CD1c-positive myeloid dendritic cell (primary cell): Measurements from ENCODE around the gene ME1.
A peak's percentile ranks its signal among the peaks of the same experiment; 100 is the strongest.
"Not testable (repeated sequence)": the region's sequence is repeated elsewhere in the genome, so short reads cannot be mapped to it uniquely, and the experiment has no call there.

Experiments
- DNase-seq: peaks from one replicate; pipeline ENCODE4 v3.0.0-alpha.2; 2016; ENCODE audit errors: extremely low spot score

Gene ME1

DNA sequence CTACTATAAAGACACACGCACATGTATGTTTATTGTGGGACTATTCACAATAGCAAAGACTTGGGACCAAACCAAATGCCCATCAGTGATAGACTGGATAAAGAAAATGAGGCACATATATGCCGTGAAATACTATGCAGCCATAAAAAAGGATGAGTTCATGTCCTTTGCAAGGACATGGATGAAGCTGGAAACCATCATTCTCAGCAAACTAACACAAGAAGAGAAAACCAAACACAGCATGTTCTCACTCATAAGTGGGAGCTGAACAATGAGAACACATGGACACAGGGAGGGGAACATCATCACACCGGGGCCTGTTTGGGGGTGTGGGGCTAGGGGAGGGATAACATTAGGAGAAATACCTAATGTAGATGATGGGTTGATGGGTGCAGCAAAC lies 174.1 kb downstream of the ME1 start:
- not testable (repeated sequence) for DNase-seq

DNA sequence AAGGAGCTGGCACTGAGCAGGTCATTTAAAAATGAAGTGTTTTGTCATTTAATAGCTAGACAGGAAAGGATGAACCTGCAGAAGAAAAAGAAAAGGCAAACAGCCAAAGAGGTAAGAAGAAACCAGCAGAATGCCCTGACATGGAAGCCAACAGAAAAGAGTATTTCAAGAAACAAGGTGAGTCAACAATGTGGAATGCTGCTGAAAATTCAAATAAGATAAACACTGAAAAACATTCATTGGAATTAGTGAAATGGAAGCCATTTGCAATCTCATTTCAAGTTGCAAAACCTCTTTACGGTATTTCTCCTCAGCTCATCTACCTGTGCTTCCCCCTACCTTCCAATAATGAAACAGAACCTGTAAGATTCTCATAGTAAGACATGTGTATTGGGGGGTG lies 178.1 kb downstream of the ME1 start:
- DNase-seq, result no peak

DNA sequence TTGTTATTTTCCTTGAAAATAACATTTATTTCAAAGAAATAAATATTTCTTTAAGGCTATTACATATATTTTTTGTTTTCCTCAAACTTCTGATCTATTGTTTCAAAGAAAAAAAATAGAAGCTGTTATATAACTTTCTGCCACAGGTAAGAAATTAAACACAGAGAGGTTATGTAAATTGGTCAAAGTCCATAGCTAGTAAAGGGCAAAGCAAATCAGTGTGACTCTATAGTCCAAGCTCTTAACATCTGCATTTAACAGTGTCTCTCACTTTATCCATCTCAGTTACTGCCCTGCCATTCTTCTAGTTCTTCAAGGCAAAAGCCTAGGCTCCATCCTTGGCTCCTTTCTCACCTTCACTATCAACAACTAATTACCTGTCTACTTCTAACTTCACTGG lies 180.6 kb downstream of the ME1 start:
- no peak for DNase-seq

DNA sequence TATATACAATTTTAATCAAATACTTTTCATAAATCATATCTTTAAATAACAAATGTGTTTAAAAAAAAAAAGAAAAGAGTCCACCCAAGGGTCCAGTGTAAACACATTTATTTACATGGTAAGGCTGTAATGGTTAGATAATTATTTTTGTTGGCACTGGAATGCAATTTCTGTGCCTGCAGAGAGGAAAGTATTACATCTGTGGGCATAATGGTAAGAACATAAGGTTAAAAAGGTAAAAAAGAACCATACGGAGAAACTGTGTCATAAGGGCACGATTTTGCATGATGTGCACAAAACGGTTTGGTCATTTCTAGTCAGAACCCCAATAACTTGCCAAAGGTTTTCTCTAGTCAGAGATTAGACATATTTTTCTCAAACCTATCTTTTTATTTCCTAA lies 183.4 kb downstream of the ME1 start:
- DNase-seq, result no peak

DNA sequence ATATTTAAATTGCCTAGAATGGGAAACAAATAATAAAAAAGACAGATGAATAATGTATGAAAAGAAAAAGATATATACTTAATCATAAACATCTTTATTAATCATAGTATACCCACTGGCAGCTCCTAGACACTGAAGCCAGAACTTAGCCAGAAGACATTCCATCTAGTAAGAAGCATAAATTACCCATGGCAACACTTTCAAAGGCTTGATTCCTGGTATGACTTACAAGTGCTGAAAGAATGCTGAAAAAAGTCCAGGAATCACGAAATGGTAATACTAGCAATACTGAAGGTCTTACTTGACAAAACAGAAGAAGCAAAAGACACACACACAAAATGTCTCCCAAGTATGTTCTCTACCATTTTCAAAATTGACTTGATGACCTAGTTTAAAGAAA lies 199.7 kb downstream of the ME1 start:
- no peak for DNase-seq

DNA sequence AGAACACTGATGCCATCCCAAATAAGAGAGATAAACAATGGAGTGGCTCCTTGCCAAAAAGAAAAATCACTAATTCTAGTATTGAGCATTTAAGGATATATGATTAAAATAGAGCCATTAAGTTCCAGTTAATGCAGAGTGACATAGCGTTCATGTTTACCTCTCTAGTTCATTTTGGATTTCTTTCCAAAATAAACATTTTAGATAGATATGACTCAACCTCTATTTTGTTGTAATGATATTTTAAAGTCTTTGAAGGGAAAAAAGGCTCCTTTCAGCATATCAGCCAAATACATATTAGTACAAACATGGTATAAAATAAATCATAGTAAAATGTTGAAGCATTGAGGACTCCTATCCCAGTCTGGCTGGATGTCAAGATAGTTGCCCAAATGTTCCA lies 204.3 kb downstream of the ME1 start:
- no peak for DNase-seq

DNA sequence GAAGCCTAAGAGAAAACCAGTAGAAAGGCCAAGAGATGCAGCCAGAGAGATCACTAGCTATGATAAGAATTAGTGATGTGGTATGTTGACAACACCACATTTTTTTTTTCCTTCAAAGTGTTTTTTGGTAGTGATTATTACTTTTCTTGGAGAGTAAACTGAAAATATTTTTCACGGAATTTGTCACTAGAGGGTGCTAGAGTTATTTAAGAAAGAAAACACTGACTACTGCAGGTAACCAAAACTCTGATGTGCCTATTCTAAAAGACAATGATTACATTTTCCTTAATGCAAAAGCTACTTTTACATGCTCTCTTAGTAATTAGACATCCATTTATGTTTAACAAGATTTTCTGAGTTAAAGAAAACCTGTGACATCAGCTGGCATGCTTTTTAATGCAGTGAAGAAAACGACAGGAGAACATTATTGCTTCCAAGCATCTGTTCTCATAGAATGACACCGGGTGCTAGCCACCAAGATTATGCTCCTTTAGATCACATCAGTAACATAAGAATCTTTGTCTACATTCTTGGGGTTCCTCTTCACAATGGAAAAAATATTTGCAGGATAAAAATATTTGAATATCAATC lies 208.9 kb downstream of the ME1 start:
- peak; percentile 51 for DNase-seq

DNA sequence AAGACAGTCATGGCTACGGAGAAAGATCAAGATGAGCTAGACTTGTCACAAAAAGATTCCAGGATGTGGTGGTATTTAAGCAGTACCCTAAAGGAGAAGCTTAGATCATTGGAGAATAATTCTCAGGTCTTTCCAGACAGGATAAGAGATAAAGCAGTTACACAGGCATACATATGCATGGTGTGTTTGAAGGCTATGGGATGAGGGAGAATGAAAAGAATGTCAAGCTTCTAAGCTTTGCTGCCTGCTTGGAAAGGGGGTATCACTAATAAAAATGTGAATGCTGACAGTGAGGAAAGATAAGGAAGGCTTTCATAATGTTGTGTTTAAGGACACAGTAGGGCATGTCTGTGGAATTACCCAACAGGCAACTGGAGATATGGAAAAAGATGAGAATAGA lies 209.6 kb downstream of the ME1 start:
- DNase-seq, result no peak

DNA sequence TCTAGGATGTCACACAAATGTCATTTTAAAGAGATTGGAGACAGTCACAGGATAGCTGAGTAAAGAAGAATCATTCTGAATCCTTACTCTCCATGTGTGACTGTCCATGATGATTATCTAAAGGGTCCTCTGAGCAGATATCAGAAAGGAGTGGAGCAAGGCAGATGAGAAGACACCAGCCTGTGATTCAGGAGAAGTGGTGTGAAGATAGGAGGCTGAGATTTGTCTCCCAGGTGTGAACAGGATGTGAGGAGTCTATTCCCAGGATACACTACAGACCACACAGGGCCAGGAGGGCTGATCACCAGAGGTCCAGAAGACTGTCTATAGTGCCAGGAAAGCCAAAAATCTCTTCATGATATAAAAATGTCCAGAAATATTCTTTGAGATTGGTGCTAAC lies 210.7 kb downstream of the ME1 start:
- DNase-seq, result no peak

DNA sequence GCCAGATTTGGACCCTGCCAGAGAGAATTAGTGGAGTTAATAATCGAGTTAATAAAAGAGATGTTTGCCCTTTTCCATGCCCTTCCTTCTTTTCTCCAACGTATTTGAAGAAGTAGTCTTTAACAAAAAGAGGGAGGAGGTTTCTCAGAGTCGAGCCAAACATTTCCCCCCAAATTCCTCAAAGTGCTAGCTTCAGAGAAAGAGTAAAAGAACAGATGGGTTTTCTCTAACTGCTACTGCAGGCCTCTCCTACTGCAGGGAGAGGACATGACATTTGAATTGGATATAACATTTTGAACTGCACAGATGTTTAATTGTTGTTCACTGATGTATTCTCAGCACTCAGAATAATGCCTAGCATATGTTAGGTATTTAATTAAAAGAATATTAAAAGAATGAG lies 212.2 kb downstream of the ME1 start:
- no peak for DNase-seq

DNA sequence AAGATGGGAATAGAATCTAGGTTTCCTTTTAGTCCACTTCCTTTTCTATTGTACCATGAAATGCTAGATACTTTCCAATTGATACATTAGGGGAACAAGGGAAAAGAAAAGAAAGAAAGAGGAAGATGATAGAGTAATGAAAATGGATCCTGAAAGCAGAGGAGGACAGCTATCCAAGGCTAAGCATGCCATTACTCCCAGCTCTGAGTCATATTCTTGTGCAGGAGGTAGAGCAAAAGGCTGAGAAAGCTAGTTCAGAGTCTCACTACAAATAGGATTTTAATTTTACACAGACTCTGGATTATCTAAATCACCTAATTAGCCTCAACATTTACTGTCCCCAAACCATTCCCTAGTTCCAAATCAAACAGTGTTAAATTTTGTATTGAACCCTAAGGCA lies 214.0 kb downstream of the ME1 start:
- no peak for DNase-seq

DNA sequence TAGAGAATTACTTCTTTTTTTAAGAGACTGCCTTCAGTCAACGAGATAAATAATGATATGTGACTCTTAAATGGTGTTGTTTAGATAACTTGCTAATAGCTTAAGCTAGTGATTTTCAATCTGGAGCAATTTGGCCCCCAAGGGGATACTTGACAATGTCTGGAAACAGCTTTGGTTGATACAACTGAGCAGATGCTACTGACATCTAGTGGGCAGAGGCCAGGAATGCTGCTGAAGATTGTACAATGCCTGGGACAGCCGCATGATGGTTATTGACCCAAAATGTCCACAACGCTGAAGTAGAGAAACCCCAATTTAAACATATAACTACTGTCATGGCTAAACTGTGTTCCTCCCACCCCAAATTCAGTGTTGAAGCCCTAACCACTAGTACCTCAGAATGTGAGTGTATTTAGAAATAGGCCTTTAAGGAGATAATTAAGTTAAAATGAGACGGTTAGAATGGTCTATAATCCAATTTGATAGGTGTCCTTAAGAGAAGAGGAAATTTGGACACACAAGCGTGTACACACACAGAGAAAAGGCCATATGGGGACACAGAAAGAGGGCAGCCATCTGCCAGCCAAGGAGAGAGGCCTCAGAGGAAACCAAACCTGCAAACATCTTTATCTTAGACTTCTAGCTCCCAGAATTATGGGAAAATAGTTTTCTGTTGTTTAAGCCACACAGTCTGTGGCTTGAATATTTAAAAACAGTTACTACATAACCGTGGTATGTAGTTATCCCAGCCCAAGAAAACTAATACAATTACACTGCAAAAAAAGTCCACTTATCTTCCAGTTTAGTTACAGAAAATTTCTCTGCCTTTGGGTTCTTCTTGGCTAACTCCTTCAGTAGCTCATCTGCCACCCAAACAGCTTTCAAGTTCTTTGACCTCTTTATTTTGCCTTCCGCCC lies 215.5 kb downstream of the ME1 start:
- peak; percentile 56 for DNase-seq

DNA sequence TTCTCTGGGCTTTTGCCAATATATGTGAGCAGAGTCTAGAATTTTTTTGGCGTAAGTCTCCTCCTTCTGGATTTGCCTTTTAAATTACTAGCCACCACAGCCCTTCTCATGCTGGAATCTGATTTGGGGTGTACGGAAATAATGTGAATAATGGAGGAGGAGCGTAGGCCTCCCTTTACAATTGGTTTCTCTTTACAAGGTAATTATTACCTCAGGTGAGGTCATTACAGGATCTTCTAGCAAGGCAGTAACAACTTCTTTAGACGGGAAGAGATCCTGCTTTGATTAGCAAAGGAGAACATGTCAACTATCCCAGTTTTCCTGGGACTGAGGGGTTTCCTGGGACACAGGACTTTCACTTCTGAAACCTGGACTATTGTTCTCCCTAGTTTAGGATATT lies 228.8 kb downstream of the ME1 start:
- DNase-seq, result no peak

DNA sequence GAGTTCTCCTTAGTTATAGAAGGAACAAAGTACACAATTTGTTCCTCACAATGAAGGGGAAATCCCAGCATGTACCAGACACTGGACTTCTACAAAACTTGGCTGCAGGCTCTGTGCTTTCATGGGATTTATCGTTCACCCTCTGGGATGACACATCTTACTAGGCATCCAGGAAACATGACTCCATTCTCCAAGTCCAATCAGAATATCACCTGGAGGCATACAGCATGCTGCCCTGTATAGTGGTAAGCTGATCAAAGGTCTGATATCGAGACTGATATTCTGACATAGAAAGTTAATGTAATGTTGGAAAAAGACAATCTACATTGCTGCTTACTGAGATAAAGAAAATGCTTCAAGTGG lies 231.0 kb downstream of the ME1 start:
- no peak for DNase-seq

DNA sequence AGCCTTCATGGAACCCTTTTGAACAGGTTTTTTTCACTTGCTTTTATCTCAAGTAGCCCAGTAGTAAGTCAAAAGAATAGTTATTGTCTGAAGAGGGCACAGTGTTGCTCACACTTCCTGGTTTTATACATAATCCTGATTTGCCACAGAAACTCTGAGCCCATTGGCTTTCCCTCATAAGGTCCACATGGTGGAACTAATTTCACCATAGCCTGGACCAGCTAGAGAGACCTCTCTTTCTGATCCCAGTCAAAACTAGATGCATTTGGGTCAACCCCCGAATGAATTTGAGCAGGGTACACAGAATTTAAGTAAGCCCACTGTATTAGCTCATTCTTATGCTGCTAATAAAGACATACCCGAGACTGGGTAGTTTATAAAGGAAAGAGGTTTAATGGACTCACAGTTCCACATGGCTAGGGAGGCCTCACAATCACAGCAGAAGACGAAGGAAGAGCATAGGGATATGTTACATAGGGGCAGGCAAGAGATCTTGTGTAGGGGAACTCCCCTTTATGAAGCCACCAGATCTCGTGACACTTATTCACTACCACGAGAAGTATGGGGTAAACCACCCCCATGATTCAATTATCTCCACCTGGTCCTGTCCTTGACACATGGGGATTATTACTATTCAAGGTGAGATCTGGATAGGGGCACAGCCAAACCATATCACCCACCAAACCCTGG lies 231.5 kb downstream of the ME1 start:
- DNase-seq, result no peak

DNA sequence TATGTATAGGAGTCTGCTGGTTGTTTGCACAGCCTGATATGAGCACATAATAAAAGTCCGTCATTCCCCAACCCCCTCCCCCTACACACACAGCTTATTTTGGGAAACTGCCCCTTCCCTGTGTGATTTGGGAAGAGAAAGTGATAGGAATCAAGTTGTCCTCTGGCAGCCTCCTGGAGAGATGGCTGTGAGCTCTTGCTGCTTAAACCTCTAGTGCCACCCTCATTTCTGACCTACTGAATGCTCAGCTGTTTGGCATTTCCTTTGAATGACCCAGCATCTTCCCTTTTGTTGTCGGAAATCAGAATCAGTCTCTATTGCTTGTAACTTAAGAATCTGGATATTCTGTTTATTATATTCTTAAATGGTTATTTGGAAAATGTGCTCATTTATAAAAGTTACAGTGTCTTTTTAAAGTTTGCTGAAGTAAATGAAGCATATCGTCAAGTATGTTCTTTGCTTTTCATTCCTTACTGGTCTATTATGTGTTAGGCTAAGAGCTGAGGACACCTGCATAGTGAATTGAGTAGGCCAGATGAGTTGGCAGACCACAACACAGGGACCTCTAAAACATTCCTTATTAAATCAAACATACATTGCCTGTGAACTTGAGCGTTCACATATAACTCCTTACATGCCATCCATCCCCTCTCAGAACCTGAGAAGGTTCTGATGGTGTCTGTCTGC lies 232.2 kb downstream of the ME1 start:
- no peak for DNase-seq

DNA sequence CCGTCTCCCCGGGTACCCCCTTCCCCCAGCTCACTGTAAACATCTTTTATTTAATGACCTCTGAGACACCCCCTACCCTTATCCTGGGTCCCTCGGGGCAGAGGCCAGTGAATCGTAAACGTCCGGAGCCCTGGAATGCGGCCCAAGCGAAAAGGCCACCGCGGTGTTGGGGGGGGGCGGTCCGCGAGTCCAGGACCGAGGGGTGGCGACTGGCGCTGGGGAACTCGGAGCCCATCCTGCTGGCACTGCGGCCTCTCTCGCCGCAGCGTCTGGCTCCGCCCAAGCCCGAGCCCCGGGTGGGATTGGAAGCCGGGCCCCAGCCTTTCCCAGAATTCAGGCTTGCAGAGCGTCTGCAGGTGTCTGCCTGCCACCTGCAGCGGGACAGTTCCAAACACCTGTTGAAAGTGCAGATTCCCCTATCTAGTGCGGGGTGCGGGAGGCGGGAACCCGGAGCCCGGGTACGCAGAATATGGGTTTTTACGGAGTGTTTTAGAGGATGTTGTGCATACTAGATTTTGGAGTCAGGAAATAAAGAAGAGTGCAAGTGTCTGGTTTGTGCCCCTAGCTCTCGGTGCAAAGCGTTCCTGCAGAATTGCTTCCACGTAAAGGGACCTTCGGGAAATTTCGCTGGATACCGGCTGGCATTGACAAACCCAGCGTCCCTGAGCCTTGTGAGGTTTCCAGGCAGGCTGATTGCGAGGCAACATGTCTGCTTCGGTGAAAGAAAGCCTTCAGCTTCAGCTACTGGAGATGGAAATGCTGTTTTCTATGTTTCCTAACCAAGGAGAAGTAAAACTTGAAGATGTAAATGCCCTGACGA lies 236.9 kb downstream of the ME1 start:
- peak; percentile 27 for DNase-seq

DNA sequence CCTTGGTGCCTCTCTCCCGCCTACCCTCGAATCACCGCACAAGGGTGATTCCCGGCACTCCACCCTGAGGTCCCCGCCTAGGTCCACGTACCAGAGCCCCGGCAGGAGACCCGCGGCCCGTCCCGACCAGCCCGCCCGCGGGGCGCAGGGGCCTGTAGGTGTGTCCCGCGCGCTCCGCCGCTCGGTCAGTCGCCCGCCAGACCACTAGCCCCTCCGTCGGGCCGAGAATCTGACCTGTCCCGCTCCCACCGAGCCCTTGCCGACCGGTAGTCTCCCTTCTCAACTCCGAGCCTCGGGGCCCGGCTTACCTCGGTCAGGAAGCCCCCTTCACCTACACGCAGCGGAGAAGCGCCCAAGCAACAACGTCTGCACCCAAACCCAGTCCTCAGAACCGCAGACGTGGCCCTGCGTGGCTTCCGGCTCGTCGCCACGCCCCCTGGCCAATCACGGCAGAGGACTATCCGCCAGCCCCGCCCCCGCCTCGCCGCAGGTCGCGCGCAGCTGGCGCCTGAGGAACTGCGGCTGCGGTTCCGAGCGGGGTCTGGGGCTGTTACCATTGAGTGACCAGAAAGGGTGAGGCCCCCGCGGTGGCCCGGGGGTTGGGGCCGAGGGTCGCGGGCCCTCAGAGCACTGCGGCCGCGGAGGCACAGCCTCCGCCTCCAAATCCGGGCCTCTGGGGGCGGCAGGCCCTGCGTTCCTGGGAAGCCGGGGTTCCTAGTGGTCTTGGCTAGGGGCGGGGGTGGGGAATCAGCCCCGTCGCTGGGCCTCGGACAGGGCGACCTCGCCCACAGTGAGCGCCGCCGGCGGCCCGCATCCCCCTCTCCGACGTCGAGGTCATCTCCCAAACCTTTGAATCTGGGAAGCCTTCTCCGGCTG lies 237.7 kb downstream of the ME1 start, which contains the start of the genes PGM3 and RWDD2A:
Gene PGM3 (minus strand): TSS at position 395 of the 876 bp plus-strand sequence. CDS start 2,253 bp downstream, outside the sequence.
Gene RWDD2A (plus strand): TSS at position 487 of the 876 bp plus-strand sequence. CDS start 1,095 bp downstream, outside the sequence.
- DNase-seq, result peak; percentile 96

DNA sequence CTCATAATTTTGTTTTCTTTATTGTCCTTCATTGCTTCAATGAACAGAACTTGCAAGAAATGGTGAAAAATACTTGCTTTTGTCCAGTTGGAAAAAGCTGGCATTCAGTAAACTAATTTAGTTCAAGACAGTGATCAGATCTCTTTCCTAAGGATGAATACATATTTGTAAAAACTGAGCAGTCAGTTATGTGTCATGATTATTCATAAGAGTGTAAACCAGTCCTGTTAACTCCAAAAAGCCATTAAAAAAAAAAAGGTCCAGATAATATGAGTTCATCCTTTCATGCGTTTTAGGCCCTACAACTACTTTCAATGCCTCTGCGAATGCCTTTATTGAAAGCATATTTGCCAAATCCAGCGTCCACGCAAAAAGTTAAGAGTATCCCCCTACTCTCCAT lies 238.4 kb downstream of the ME1 start:
- DNase-seq, result no peak

DNA sequence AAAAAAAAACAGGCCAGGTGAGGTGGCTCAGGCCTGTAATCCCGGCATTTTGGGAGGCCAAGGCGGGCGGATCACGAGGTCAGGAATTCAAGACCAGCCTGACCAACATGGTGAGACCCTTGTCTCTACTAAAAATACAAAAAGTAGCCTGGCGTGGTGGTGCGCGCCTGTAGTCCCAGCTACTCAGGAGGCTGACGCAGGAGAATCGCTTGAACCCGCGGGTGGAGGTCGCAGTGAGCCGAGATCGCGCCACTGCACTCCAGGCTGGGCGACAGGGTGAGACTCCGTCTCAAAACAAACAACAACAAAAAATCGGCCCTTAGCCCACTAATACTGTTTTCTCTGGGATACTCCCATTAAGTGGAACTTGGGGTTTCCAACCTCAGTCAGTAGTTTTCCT lies 238.9 kb downstream of the ME1 start:
- not testable (repeated sequence) for DNase-seq
